ENCODE results near the gene CTXND1. TPM values are rescaled to one million over a fixed set of nuclear protein-coding genes. Genes with fewer than 3 reads are reported as not detected.
A peak's percentile ranks its signal among the peaks of the same experiment; 100 is the strongest.

The CTXND1 gene
- polyA plus RNA-seq, 12 donors: 0.69 to 2.1 (median 0.93) TPM; not detected in 1

DNA sequence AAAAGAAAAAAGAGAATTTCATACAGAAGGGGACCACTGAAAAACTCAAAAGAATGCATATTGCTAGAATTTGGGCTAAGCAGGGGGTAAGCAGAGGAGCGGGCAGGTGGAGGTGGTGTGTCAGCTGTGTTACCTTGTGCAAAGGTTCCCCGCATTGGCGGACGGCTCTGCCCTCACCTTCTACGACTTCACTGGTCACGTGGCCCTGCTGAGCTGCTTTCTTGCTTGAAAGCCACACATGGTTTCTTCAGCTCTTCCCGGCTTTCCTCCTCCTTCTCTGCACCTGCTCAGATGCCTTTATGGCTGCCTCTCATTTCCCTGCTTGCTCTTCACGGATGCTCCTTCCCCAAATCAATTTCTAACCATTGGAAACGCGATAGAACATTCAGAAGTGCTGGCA lies 68.7 kb downstream of the CTXND1 start:
- no peak for DNase-seq

DNA sequence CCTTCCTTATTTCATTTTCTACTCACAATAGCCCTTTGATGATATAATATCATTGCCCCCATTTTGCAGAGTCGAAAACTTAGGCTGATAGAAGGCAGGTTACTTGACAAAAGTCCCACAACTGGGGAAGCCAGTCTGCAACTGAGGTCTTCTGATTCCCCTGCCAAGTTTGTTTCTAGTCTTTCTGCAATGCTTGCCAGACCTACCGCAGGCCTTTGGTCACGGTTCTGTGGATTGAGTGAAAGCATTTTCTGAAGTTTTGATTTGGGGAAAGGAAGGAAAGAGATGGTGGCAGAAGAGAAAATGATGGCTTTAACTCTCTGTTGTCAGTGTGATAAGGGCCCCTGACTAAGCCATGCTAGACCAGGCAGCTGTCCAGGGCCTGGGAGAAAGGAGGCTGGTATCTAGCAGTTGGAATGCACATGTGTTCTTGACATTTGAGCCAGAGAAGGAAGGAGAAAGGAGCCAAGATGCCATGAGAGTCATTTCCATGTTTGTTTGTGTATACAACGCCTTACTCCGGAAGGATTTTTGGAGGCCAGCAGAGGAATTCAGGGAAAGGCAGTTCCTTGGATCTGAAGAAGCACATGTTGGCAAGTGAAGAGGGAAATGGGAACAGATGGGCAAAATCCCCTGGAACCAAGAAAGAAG lies 69.3 kb downstream of the CTXND1 start:
- DNase-seq: peak; percentile 20

DNA sequence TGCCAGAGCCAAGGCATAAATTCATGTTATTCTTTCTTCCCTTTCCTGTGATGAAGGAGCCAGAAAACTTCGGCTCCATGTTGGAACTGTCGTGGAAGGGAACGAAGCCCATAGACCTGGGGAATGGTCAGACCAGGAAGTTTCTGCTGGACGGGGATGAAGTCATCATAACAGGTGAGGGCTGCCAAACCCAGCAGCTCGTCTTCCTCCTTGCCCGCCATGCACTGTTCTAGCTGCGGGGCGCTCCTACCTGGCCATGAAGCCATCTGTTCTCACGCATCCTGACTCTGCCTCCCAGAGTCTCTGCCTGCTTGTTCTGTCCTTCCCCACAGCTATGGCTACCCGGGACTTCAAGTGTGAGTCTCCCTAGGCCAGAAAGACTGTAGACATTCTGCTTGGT lies 71.0 kb downstream of the CTXND1 start:
- no peak for DNase-seq

DNA sequence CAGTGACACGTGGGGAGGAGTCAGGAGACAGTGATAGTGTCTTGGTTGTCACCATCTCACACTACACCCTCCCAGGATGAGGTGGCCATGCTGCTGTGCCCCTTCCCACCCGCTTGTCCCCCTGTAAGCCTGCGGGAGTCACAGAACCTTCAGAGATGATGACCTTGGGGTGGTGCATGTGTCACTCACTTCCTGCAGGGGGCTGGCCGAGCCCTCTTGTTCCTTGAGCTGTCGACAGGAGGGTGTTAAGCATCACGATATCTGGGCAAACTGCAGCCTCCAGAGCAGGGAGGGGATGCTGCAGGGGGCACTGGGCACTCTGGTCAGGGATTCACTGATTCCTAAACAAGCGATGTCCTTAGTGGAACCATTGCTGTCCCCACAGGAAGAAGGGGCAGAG lies 71.5 kb downstream of the CTXND1 start:
- DNase-seq: no peak

DNA sequence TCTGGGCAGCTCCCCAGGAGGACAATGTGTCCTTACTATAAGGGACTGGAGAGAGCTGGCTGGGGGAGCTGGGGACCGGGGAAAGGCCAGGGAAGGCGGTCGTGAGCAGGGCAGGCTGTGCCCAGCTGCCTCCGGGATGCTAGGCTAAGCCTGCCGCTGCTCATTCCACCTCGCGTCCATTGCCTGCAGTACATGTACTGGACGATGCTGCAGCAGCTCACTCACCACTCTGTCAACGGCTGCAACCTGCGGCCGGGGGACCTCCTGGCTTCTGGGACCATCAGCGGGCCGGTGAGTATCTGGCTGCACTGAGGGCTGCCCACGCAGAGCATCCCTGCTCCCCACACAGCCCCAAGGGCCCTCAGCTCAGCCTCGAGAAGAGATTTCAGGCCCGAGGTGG lies 72.1 kb downstream of the CTXND1 start:
- no peak for DNase-seq

DNA sequence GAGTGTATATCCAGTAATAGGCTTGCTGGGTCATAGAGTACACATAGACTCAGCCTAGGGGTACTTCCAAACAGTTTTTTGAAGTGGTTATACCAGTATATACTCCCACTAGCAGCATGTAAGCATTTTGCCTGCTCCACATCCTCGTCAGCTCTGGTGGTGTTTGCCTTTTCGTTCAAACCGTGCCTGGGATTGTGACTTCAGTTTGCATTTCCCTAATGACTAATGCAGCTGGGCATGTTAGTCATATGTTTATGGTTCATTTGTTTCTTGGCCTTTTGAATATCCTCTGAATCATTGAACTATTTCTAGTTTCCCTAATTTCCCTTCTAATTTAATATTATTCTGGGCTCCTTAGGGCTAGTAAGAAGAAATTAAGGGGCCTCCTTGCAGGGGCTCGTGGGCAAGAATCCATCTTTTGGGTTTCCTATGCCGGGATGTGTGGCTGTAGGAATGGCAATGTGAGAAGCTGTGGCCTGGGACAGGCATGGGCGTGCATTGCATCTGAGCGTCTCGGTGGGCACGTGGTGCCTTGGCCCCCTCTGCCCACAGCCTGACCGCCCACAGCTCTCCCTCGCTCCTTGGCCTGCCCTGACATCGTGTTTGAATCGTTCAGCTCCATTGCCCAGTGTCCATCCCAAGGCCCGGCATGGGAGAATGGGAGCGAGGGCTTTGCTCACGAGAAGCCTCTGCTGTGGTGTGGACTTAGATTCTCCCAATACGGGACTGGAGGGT lies 72.8 kb downstream of the CTXND1 start:
- no peak for DNase-seq

DNA sequence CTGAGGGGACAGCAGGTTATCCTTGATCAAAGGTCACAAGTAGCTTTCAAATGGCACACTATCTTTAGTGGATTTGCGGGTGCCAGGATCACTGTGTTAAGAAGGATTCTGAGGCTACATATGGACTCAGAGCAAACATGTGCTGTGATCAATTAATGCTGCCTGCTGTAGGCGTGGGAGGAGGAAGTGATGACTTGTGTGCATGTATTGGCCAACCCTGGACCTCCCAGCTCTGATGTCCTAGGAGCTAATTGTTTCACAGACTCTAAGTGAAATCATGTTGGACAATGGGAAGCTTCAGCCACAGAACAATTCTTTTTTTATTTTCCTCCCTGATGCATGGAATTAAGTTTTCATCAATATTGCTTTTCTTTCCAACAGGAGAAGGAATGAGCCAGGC lies 74.9 kb downstream of the CTXND1 start:
- no peak for DNase-seq

DNA sequence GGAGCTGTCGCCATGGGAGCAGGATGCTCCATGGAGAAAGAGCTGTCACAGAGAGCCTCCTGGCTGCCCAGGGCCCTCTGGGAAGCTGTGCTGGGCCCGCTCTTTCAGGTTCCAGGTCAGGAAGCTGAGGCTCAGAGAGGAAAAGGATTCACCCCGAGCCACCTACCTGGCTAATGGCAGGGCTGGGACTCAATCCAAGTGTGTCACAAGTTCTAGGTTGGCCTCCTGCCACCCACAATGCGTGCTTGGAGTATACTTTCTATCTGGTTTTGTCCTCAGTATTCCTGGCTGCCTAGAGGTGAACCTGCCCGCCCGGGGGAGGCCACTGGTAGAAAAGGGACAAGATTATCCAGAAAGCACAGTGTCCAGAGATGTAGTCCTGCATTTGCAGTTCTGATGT lies 75.6 kb downstream of the CTXND1 start:
- DNase-seq: no peak

DNA sequence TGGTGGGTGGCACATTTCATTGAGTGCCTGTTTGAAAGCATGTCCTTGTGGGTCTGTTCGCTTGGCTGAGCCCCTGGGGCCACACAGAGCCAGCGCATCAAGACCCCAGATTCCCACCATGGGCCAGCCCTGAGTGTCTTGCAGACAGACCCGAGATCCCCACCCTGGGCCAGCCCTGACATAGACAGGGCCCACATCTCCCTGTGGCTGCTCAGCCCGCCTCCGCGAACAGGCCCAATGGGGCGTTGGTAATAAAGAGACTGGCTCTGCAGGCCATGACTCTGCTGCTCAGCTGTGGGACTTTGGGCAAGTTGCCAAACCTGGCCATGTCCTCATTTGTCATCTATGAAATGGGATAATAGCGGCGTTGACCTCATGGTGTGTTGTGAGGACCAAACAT lies 76.6 kb downstream of the CTXND1 start:
- no peak for DNase-seq

DNA sequence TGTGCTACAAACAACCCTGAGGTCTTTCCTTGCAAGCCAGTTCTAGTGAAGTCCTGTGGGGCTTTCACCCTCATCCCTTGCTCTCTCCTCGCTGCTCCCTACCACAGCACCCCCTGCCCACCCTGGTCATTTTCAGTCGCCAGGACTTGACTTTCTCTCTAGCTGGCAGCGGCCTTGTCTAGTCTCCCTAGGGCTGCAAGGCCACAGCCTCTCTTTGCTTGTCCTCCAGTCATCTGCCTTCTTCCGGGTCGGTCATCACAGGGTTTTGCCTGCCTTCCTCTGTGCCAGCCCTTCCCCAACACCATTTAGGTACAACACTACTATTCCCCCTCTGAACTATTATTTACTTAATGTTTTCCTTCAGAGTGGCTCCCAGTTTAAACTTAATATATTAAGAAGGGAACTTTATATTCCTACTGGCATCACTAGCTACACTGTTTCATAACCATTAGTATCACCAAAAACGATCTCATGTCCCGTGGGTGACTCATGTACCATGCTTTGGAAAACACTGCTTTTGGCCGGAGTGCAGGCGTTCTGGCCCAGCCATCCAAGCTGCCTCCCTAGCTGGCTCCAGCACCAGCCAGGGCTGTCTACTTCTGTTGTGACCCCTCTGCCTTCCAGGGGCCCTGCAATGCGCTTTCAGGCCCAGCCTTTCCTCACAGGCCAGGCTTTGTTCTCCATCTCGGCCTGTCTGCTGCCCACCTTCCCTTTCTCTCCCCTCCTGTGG lies 77.8 kb downstream of the CTXND1 start:
- no peak for DNase-seq

DNA sequence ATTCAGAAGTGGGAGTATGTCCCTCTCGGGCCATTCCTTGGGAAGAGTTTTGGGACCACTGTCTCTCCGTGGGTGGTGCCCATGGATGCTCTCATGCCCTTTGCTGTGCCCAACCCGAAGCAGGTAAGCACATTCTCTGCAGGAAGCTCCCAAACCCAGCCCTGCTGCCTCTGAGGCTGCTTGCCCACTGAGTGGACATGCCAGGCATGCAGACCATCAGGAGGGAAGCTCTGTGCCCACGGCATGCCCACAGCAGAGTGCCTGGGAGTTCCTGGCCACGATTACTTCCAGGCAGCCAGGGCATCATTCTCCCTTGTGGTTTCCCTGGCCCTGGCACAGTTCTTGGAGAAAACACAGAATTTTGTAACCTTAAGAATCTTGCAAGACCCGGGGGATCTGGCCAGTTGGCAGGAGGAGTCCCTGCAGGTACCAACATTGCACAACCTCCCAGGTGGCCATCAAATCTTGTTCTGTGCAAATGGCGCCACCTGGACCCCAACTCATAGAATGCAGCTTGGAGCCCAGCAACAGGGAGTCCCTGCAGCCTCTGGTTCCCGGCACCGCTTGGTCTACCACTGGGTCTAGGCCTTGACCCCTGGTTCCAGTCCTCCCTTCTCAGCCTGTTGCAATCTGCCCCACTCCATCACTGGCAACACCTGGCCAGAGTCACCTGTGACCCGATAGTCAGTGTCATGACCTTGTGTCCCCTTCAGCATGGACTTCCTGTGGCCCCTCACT lies 78.8 kb downstream of the CTXND1 start:
- DNase-seq: peak; percentile 35

DNA sequence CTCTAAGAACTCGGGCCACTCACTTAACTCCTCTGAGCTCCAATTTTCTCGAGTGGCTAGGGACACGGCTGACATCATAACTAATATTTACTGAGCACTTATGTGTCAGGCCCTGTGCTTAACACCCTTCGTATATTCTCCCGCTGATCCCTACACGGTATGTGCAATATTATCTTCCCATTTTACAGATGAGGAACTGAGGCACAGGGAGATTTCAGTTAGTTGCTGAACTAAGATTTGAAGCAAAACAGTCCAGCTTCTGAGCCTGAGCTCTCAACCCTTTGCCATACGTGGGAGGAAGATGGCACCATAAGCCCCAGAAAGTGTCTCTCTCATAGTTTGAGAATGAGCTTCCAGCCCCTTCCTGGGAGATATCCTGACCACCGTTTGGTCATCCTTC lies 79.6 kb downstream of the CTXND1 start:
- DNase-seq: no peak

DNA sequence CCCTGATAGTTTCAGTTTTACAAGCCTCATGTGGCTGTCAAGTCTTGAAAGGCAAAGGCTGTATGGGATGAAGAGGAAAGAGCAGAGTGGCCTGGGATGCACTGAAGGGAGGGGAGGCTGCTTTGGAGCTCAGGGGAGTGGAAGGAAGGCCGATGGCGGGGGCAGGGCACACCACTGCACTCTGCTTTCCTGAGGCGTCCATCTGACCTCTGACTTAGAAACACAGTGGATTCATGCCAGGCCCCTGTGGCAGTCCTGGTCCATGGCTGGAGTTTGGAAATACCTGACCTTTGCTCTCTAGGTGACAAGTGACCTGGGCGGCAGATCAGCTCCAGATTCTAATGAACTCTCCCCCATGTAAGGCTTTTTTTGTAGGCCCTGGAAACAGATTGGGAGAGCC lies 80.2 kb downstream of the CTXND1 start:
- DNase-seq: no peak

DNA sequence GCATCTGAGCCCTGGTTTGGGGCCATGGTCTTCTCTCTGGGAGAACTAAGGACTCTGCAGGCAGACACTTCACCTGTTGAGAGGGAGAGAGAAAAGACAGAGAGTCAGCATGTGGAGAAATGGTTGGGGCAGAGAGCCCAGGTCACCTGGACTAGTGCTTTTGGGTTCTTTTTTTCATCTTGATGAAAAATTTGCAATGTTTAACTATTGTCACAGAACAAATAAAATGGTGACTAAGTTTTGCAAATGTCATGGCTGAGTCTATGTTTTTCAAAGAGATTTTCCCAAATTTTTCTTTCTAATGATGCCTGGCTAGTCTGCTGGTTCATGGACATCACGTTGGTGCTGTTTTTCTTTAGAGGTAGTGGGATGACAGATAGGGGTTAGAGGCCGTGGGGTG lies 81.4 kb downstream of the CTXND1 start:
- no peak for DNase-seq

DNA sequence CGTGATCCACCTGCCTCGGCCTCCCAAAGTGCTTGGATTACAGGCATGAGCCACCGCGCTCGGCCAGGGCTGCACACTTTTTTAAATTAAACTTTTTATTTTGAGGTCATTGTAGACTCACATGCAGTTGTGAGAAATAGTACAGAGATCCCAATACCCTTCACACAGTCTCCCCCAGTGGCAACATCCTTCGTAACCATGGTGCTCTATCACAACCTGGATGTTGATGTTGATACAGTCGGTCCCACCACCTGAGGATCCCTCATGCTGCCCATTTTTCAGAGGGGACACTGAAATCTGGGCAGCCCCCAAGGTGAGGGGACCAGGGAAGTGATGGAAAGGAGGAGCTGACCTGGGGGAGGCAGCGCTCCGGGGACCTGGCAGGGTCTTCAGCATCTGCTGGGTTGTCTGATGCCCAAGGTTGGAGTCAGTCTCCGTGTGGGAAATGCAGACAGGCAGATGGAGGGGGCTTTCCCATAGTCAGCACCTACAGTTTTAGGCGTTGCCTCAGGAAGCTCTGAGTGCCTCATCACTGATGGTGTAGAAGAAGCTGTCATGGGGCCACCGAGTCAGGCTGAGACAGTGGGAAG lies 82.2 kb downstream of the CTXND1 start:
- DNase-seq: no peak

DNA sequence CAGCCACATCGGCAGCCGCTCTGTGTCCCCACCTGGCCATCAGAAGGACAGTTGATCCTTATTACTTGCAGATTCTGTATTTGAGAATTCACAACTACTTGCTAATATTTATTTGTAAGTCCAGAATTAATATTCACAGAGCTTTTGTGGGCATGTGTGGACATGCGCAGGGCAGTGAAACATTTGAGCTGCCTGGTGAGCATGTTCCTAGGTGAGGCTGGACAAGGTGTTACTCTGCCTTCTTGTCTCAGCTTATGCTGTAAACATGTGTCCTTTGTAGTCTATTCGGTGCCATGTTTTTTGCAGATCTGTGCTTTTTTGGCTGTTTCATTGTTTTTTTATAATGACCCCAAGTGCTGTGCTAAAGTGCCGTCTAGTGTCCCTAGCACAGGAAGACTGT lies 83.6 kb downstream of the CTXND1 start:
- no peak for DNase-seq

DNA sequence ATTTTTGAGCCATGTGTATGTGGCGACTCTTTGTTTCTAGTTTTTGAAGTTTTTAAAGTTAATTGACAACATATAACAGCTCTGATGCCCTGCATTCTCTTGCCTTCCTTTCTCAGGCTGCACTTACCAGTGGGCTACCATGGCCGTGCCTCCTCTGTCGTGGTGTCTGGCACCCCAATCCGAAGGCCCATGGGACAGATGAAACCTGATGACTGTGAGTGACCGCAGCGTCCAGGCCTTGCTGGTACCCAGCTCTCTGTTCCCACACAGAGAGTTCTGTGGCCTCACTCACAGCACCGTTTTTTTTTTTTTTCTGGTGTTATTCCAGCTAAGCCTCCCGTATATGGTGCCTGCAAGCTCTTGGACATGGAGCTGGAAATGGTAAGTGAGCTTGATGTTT lies 84.1 kb downstream of the CTXND1 start:
- no peak for DNase-seq

DNA sequence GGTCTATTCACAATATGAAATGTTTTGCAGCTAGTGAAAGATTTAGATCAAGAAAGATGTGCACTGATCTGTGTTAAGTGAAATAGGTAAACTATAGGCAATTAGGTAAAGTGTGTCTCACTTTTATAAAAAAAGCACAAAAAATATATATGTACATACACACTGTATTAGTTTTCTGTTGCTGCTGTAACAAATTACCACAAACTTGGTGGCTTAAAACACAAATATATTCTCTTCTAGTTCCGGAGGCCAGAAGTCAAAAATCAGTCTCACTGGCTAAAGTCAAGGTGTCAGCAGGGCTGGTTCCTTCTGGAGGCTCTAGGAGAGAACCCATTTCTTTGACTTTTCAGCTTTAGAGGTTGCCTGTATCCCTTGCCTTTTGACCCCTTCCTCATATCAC lies 88.1 kb downstream of the CTXND1 start:
- DNase-seq: no peak

DNA sequence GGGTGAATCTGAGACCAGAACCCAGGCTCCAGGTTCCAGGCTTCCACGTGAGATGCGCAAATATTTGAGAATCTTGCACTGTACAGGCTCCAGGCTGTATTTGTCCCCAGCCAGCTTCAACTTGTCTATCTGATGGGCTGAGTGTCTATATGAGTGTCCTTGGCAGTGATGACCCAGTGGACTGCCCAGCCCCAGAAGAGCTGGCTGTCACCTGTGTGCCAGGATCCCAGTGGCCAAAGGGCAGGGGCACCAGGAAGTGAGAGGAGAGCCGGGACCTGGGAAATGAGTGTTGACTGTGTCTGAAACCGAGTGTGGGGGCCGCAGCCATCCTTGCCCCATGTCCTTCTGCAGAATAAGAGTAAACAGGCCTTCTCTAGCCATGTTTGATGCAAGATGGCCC lies 88.8 kb downstream of the CTXND1 start:
- DNase-seq: no peak

DNA sequence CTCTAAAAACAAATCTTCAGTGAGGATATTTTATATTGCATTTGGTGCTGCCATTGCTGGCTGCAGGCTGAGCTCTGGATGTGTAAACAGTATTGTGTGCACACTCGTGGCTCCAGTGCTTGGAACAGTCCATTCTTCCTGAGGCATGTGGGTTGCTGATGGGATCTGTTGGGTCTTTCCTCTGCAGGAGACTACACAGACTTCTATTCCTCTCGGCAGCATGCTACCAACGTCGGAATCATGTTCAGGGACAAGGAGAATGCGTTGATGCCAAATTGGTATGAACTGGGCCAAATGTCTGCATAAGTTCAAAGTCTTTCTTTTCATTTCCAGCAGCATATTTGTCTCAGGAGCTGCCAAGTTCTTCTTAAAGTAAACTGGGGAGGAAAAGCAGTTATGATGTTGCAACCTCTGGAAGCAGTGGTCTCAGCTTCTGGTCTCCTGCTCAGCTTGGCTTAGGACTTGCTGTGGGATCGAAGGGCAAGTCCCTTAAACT lies 89.9 kb downstream of the CTXND1 start:
- no peak for DNase-seq

DNA sequence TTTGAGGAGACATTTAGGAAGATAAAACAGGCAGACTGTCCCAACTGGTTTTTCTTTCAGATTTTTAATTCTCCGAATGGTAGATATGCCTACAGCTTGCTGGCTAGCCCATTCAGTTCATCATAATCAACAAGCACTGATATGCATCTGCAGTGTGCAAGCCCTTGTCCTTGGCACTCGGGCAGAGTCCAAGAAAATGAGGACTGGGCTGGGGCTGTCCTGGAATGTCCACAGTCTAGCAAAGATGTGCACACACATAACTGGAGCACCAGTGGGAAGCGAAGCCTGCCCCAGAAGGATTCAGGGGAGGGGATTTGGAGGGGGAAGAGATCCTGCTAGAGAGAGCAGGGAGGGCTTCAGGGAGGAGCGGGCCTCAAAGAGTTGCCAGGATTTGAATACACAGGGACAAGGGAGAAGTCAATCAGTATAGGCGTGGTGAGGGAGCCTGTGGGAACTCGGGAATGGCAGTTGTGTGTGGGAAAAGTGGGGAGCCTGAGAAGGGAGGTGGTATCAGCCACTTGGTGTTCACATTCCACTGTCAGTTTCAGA lies 90.5 kb downstream of the CTXND1 start:
- DNase-seq: no peak

All from muscle of arm (tissue), 12 donors.